GM21515 (cell line): ENCODE data around the gene ESPNL.

Source experiments
- ATAC-seq: cut with Tn5 transposase; IDR thresholded peaks from one replicate; pipeline ENCODE4 v1.9.1; 2021; ENCODE audit not compliant: unreplicated experiment

Gene ESPNL

GRCh38 chr2:238097988-238098871, 1.9 kb upstream of the ESPNL start:
- peak; percentile 62 for ATAC-seq

GRCh38 chr2:238098901-238099713, 1.0 kb upstream of the ESPNL start:
- peak; percentile 12 for ATAC-seq

GRCh38 chr2:238099714-238100048, 459 bp upstream of the ESPNL start:
- no peak for ATAC-seq

- no peak for ATAC-seq
Measured at GRCh38 chr2:238100821-238101771, 956 bp downstream of the ESPNL start.

- no peak for ATAC-seq
Measured at GRCh38 chr2:238101891-238102841, 2.0 kb downstream of the ESPNL start.

GRCh38 chr2:238102865-238103264, 2.7 kb downstream of the ESPNL start:
- no peak for ATAC-seq

GRCh38 chr2:238103465-238104225, 3.5 kb downstream of the ESPNL start:
- ATAC-seq: no peak

GRCh38 chr2:238104226-238104690, 4.1 kb downstream of the ESPNL start:
- ATAC-seq: no peak

- ATAC-seq: no peak
Measured at GRCh38 chr2:238104691-238105371, 4.7 kb downstream of the ESPNL start.

GRCh38 chr2:238105506-238106338, 5.6 kb downstream of the ESPNL start:
- ATAC-seq: no peak

- ATAC-seq: no peak
Measured at GRCh38 chr2:238106339-238106697, 6.2 kb downstream of the ESPNL start.

GRCh38 chr2:238106698-238107524, 6.8 kb downstream of the ESPNL start:
- peak; percentile 23 for ATAC-seq

GRCh38 chr2:238107525-238108422, 7.6 kb downstream of the ESPNL start:
- ATAC-seq: peak; percentile 72

- ATAC-seq: peak; percentile 55
Measured at GRCh38 chr2:238108423-238109183, 8.5 kb downstream of the ESPNL start.

- ATAC-seq: no peak
Measured at GRCh38 chr2:238113611-238114010, 13.5 kb downstream of the ESPNL start.
